ENCODE data around the gene PLEKHA6.

DNA sequence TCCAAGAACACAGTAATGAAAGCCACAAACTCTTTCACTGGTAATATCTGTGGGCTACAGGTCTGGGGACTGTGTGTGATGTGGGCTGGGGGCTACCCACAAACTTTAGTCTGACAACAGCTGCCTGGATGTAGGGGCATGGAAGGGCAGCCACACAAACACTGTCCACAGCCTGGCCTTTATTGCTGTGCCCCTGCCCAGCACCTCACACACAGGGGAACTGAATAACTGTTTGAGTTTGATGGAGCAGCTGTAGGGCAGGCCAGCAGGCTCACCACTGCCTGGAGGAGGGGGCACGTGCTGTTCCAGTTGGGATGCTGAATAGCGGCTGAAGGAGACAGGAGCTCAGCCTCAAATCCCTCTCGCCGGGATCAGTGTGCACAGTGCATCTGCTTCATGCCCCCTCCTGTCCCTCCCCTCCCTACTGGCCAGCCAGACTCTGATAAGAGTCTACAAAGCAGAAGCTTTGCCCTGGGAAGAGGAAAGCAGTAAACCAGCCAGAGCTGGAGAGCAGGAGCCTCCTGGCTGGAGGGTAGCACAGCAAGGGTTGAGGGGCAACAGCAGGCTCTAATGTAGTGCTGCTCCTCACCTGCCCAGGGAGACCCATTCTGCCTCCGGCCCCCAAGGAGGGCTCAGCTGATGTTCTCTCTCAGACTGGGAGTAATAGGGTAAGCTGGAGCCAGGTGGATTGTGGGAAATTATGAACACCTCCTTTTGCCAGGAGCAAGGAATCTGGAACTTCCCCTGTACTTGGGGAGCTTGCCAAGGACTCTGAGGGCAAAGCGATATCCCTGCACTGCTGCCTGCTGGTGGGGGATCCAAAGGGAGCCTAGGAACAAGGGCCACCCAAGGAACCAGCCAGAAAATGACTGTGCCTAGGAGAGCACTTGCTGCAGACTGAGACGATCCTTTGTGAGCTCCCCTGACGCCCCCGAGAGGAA is 75.7 kb downstream of the PLEKHA6 start:
- TF ChIP-seq CTCF (IDR thresholded peaks at IDR 0.05 in 4 of 5, conservative IDR thresholded peaks at IDR 0.05 in 1 of 5): no peak
- TF ChIP-seq POLR2A (IDR thresholded peaks at IDR 0.05): no peak
